GM12878 (cell line): Measurements from ENCODE around the gene PDXDC1. TPM values are rescaled to one million over a fixed set of nuclear protein-coding genes. Genes with fewer than 3 reads are reported as not detected.

Experiments used
- BMI1 ChIP-seq: fragments of 450-650 bp; IDR thresholded peaks from 2 replicates; pipeline ENCODE4 v1.6.1; 2016; ENCODE audit warnings: mild to moderate bottlenecking, moderate library complexity, borderline replicate concordance
- BRCA1 ChIP-seq: IDR thresholded peaks from 2 replicates; pipeline ENCODE4 v1.6.1; 2011; ENCODE audit warnings: low read depth, low read length, improper control_type of control experiment
- CBFB ChIP-seq: IDR thresholded peaks from 2 replicates; pipeline ENCODE4 v1.6.1; 2016; ENCODE audit warnings: antibody characterized with exemption, low read depth
- CHD1 ChIP-seq: IDR thresholded peaks from 2 replicates; pipeline ENCODE4 v1.6.1; 2012; ENCODE audit warnings: low read depth, low read length, improper control_type of control experiment
- CHD4 ChIP-seq: fragments of 200-600 bp; sonication (generic); IDR thresholded peaks from 2 replicates; pipeline ENCODE4 v1.6.1; 2016; ENCODE audit warnings: mild to moderate bottlenecking
- CTCF ChIP-seq, 3 experiments: IDR thresholded peaks in 2 of 3; conservative IDR thresholded peaks in 1 of 3; 2 replicates each; pipeline ENCODE4 v1.5.1; 2011; ENCODE audit warnings: low read depth in 3 of 3, low read length in 3 of 3, mild to moderate bottlenecking in 3 of 3, control low read depth in 2 of 3, moderate library complexity in 2 of 3, inconsistent platforms in 1 of 3, mixed read lengths in 1 of 3; ENCODE audit not compliant: control insufficient read depth in 2 of 3, insufficient read depth in 1 of 3; ENCODE audit errors: extremely low read depth in 1 of 3
- NBN ChIP-seq: fragments of 450-650 bp; IDR thresholded peaks from 2 replicates; pipeline ENCODE4 v1.6.1; 2016
- NFXL1 ChIP-seq: fragments of 450-650 bp; IDR thresholded peaks from 2 replicates; pipeline ENCODE4 v1.6.1; 2017; ENCODE audit warnings: antibody characterized with exemption, mild to moderate bottlenecking, borderline replicate concordance
- NR2F1 ChIP-seq: fragments of 450-650 bp; conservative IDR thresholded peaks from 2 replicates; pipeline ENCODE4 v1.6.1; 2017; ENCODE audit warnings: mild to moderate bottlenecking
- POLR2AphosphoS2 ChIP-seq: IDR thresholded peaks from 2 replicates; pipeline ENCODE4 v1.6.1; 2011; ENCODE audit warnings: low read depth, mild to moderate bottlenecking, low read length, improper control_type of control experiment, moderate library complexity
- PRDM15 ChIP-seq: fragments of 450-650 bp; formaldehyde crosslinking; IDR thresholded peaks from 2 replicates; pipeline ENCODE4 v1.4.0; 2020; ENCODE audit warnings: mild to moderate bottlenecking, moderate library complexity
- RB1 ChIP-seq: fragments of 450-650 bp; formaldehyde crosslinking; IDR thresholded peaks from 2 replicates; pipeline ENCODE4 v1.6.1; 2017; ENCODE audit warnings: mild to moderate bottlenecking, borderline replicate concordance
- RELA ChIP-seq: fragments of 450-650 bp; IDR thresholded peaks from 2 replicates; pipeline ENCODE4 v1.8.0; 2014; ENCODE audit warnings: borderline replicate concordance; ENCODE audit not compliant: partially characterized antibody
- SMARCA5 ChIP-seq: fragments of 450-650 bp; IDR thresholded peaks from 2 replicates; pipeline ENCODE4 v1.6.1; 2017; ENCODE audit warnings: mild to moderate bottlenecking
- SPI1 ChIP-seq: IDR thresholded peaks from 2 replicates; pipeline ENCODE4 v1.6.1; 2011; ENCODE audit warnings: low read depth, mild to moderate bottlenecking, low read length, moderate library complexity, borderline replicate concordance; ENCODE audit not compliant: insufficient read depth
- YBX1 ChIP-seq: fragments of 450-650 bp; IDR thresholded peaks from 2 replicates; pipeline ENCODE4 v1.6.1; 2016; ENCODE audit warnings: antibody characterized with exemption
- ZBTB40 ChIP-seq: fragments of 450-650 bp; IDR thresholded peaks from 2 replicates; pipeline ENCODE4 v1.6.1; 2016; ENCODE audit warnings: mild to moderate bottlenecking, moderate library complexity, borderline replicate concordance
- ZNF24 ChIP-seq: fragments of 450-650 bp; IDR thresholded peaks from 2 replicates; pipeline ENCODE4 v1.6.1; 2017; ENCODE audit warnings: antibody characterized with exemption, mild to moderate bottlenecking
- ZNF384 ChIP-seq: IDR thresholded peaks from 2 replicates; pipeline ENCODE4 v1.6.1; 2012; ENCODE audit warnings: low read depth, mild to moderate bottlenecking, low read length, improper control_type of control experiment, borderline replicate concordance
- ZNF622 ChIP-seq: fragments of 450-650 bp; IDR thresholded peaks from 2 replicates; pipeline ENCODE4 v1.6.1; 2017; ENCODE audit warnings: mild to moderate bottlenecking, inconsistent platforms
- ZSCAN29 ChIP-seq: fragments of 450-650 bp; IDR thresholded peaks from 2 replicates; pipeline ENCODE4 v1.6.1; 2017; ENCODE audit warnings: mild to moderate bottlenecking, moderate library complexity
- polyA plus RNA-seq, 11 experiments: library from polyadenylated mRNA; depleted of rRNA in 4 of 11; unstranded in 6 of 11; stranded (reverse) in 5 of 11; fragments of >200 nt; fragmentation: Nextera tagmentation in 4 of 11; fragmentation: Illumina TruSeq in 1 of 11; extraction: Ambion mirVana in 4 of 11; extraction: Trizol in 1 of 11; gene quantifications; 1 replicate in 1 of 11; 2 replicates in 10 of 11; pipeline versions ENCODE4 v1.2.1 to v1.2.3, GENCODE V29; 2011 to 2016; ENCODE audit warnings: inconsistent platforms in 2 of 11, missing spikeins in 2 of 11, low read depth in 1 of 11
- total RNA-seq, 4 experiments: library from RNA; depleted of rRNA in 3 of 4; stranded (reverse); fragments of >200 nt in 3 of 4; fragmentation: Illumina TruSeq in 1 of 4; extraction: Trizol in 1 of 4; gene quantifications; 2 replicates each; pipeline versions ENCODE4 v1.2.1 to v1.2.3, GENCODE V29; 2013 to 2021

The PDXDC1 gene
- total and polyA plus RNA-seq, 10 of the 15 experiments (the other 5 are each of a cell fraction or from before 2014, with no cell fraction given) = 6.1 to 78.2 (median 53.8) TPM

- TF ChIP-seq ZBTB40 (no peak), NBN (no peak), SMARCA5 (peak; percentile 98), RELA (no peak), ZNF24 (no peak), YBX1 (no peak), CBFB (0 out of 2 replicates have a peak, but pooled peaks have one; percentile 3), RB1 (peak; percentile 51; the same call in 1 of the 2 replicates), BMI1 (no peak), ZNF384 (no peak), SPI1 (no peak), CTCF (IDR thresholded peaks at IDR 0.05 in 2 of 3, conservative IDR thresholded peaks at IDR 0.05 in 1 of 3; ENCODE audit: control insufficient read depth in 2 of 3, extremely low read depth in 1 of 3, insufficient read depth in 1 of 3, low read depth in 3 of 3, low read length in 3 of 3) (peak in 2 of 3 experiments; percentile 18 to 21; a peak in 1 of 6 replicates), NFXL1 (peak; percentile 95), ZSCAN29 (no peak), POLR2AphosphoS2 (no peak), ZNF622 (no peak), BRCA1 (no peak), CHD4 (no peak), PRDM15 (CRISPR knock-in tag) (no peak), CHD1 (no peak), NR2F1 (0 out of 2 replicates have a peak, but pooled peaks have one; percentile 40)
These were observed 80.6 kb downstream of the PDXDC1 start (continued) for GRCh38 chr16:15055141-15056053.
